GM12878 (cell line): ENCODE data around the gene STAG1. TPM values are rescaled to one million over a fixed set of nuclear protein-coding genes. Genes with fewer than 3 reads are reported as not detected.

Experiments
- ATF2 ChIP-seq: IDR thresholded peaks from 2 replicates; pipeline ENCODE4 v1.6.1; 2012; ENCODE audit warnings: low read length, inconsistent platforms
- BACH1 ChIP-seq: fragments of 450-650 bp; IDR thresholded peaks from 2 replicates; pipeline ENCODE4 v1.6.1; 2017; ENCODE audit warnings: mild to moderate bottlenecking, borderline replicate concordance
- CEBPZ ChIP-seq: fragments of 150-350 bp; IDR thresholded peaks from 2 replicates; pipeline ENCODE4 v1.6.1; 2016; ENCODE audit warnings: low read depth, low read length
- CHD4 ChIP-seq: fragments of 200-600 bp; sonication (generic); IDR thresholded peaks from 2 replicates; pipeline ENCODE4 v1.6.1; 2016; ENCODE audit warnings: mild to moderate bottlenecking
- FOXM1 ChIP-seq: IDR thresholded peaks from 2 replicates; pipeline ENCODE4 v1.6.1; 2012; ENCODE audit warnings: low read depth, mild to moderate bottlenecking, inconsistent platforms, low read length, moderate library complexity
- HDAC6 ChIP-seq: fragments of 200-600 bp; sonication (generic); IDR thresholded peaks from one replicate; pipeline ENCODE4 v1.8.0; 2017; ENCODE audit warnings: antibody characterized with exemption; ENCODE audit not compliant: unreplicated experiment
- KAT2A ChIP-seq: conservative IDR thresholded peaks from 2 replicates; pipeline ENCODE4 v1.6.1; 2011; ENCODE audit warnings: low read depth, low read length; ENCODE audit not compliant: control insufficient read depth
- NBN ChIP-seq: fragments of 450-650 bp; IDR thresholded peaks from 2 replicates; pipeline ENCODE4 v1.6.1; 2016
- WRNIP1 ChIP-seq: IDR thresholded peaks from 2 replicates; pipeline ENCODE4 v1.6.1; 2011; ENCODE audit warnings: low read depth, low read length, improper control_type of control experiment, borderline replicate concordance
- polyA plus RNA-seq, 11 experiments: library from polyadenylated mRNA; depleted of rRNA in 4 of 11; unstranded in 6 of 11; stranded (reverse) in 5 of 11; fragments of >200 nt; fragmentation: Nextera tagmentation in 4 of 11; fragmentation: Illumina TruSeq in 1 of 11; extraction: Ambion mirVana in 4 of 11; extraction: Trizol in 1 of 11; gene quantifications; 1 replicate in 1 of 11; 2 replicates in 10 of 11; pipeline versions ENCODE4 v1.2.1 to v1.2.3, GENCODE V29; 2011 to 2016; ENCODE audit warnings: inconsistent platforms in 2 of 11, missing spikeins in 2 of 11, low read depth in 1 of 11
- total RNA-seq, 4 experiments: library from RNA; depleted of rRNA in 3 of 4; stranded (reverse); fragments of >200 nt in 3 of 4; fragmentation: Illumina TruSeq in 1 of 4; extraction: Trizol in 1 of 4; gene quantifications; 2 replicates each; pipeline versions ENCODE4 v1.2.1 to v1.2.3, GENCODE V29; 2013 to 2021
- TF ChIP-seq, protein P1 (sequence below): fragments of 450-650 bp; formaldehyde crosslinking; IDR thresholded peaks from 2 replicates; pipeline ENCODE4 v1.5.0; 2022; ENCODE audit warnings: mild to moderate bottlenecking, missing genetic modification characterization

Gene STAG1
- total and polyA plus RNA-seq, 10 of the 15 experiments (the other 5 are each of a cell fraction or from before 2014, with no cell fraction given): 4.4 to 30.1 (median 20.2) TPM

DNA sequence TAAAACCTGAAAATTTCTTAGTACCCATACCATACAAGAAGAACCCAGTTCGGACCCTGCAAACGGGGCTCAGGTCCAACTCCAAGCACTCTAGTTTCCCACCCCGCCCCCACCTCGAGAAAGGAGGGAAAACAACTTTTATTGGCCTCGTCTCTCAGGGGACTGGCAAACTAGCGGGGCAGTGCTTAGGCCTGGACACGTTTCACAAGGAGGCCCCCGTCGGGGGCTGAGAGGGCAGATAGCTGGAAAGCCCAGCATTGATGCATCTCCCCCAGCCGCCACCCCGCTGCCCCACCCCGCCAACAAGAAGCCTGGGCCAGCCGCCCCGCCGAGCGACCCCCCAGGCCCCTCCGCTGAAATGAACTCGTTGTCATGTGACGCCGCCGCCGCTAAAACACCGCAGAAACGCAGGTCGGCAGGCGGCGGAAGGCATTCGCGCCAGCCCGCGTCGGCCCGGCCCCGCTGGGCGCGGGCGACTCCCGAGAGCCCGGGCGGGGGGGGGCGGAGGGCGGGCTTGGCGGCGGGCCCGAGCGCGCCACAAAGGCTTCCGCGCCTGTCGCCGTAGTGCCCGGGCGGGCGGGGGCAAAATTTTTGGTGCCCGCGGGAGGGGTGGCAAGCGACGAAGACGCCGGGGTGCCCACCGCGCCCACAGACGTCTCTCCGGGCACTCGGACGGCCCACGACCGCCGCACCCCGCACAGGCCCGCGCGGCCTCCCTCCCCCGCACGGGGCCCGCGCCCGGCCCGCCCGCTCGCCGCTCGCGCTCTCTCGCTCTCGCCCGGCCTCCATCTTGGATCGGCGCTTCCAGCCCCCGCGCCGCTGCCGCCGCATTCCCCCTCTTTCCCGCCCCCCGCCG, 634 bp downstream of the STAG1 start (continued):
- no peak for TF ChIP-seq CEBPZ
- no peak for TF ChIP-seq FOXM1
- no peak for TF ChIP-seq ATF2
- no peak for TF ChIP-seq KAT2A
- no peak for TF ChIP-seq WRNIP1
- no peak for TF ChIP-seq CHD4
- TF ChIP-seq, protein P1, sequence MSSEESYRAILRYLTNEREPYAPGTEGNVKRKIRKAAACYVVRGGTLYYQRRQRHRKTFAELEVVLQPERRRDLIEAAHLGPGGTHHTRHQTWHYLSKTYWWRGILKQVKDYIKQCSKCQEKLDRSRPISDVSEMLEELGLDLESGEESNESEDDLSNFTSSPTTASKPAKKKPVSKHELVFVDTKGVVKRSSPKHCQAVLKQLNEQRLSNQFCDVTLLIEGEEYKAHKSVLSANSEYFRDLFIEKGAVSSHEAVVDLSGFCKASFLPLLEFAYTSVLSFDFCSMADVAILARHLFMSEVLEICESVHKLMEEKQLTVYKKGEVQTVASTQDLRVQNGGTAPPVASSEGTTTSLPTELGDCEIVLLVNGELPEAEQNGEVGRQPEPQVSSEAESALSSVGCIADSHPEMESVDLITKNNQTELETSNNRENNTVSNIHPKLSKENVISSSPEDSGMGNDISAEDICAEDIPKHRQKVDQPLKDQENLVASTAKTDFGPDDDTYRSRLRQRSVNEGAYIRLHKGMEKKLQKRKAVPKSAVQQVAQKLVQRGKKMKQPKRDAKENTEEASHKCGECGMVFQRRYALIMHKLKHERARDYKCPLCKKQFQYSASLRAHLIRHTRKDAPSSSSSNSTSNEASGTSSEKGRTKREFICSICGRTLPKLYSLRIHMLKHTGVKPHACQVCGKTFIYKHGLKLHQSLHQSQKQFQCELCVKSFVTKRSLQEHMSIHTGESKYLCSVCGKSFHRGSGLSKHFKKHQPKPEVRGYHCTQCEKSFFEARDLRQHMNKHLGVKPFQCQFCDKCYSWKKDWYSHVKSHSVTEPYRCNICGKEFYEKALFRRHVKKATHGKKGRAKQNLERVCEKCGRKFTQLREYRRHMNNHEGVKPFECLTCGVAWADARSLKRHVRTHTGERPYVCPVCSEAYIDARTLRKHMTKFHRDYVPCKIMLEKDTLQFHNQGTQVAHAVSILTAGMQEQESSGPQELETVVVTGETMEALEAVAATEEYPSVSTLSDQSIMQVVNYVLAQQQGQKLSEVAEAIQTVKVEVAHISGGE: no peak
- no peak for TF ChIP-seq HDAC6
- no peak for TF ChIP-seq BACH1
- TF ChIP-seq NBN: 0 out of 2 replicates have a peak, but pooled peaks have one; percentile 47
